GM18858 (cell line): ENCODE data around the gene CHN2.

Experiments
- ATAC-seq: cut with Tn5 transposase; IDR thresholded peaks from one replicate; pipeline ENCODE4 v1.9.1; 2021; ENCODE audit not compliant: unreplicated experiment

CHN2 gene

DNA sequence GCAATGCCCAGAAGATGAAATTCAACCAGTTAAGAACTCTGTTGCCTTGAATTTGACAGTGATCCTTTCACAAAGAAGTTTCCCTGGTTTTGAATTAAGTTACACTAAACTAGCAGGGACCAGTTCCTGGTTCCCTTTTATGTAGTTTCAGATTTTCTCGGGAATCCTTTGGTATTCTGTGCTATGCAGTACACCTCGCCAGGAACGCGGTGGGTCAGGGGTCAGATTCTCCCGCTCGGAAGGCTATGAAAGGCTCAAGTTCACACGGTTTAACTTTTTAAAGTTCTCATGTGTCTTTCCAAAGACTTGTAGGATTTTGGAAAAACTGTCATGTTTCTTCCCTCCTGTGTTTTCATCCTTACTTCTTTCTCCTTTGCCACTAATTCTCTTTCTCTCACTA, 264.4 kb downstream of the CHN2 start:
- no peak for ATAC-seq

DNA sequence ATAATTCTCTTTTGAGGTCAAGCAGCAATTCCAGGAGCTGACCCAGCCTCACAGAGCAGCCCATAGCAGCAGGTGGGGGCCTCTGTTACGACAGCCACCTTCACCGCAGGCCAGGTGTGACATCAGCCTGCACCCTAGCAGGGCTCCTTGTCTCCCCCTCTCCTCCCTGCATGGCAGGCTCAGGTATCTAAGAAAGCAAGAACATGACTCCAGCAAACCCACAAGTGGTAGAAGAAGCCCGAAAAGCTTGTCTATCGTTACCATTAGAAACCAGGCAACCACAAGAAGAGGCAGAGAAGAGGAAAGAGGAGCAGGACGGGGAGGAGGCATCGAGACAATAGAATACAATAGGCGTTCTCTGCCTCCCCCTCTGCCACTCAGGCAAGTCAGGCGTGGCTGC, 265.0 kb downstream of the CHN2 start:
- no peak for ATAC-seq

DNA sequence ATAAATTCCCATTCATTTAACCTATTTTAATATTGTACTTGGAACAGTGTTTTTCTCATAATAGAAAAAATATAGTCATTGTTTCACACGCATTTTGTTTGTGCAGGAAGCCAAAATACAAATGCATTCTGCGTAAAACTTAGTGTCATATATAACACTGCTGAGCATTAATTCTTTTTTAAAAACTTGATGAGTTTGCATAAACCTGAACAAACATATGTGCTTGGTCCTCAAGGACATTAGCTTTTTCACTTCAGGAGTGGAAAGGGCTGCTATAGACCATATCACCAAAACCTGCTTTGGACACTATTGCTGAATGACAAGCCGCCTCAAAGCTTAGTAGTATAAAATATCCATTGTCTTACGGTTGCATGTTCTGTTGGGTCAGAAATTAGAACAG, 267.4 kb downstream of the CHN2 start:
- ATAC-seq = no peak

DNA sequence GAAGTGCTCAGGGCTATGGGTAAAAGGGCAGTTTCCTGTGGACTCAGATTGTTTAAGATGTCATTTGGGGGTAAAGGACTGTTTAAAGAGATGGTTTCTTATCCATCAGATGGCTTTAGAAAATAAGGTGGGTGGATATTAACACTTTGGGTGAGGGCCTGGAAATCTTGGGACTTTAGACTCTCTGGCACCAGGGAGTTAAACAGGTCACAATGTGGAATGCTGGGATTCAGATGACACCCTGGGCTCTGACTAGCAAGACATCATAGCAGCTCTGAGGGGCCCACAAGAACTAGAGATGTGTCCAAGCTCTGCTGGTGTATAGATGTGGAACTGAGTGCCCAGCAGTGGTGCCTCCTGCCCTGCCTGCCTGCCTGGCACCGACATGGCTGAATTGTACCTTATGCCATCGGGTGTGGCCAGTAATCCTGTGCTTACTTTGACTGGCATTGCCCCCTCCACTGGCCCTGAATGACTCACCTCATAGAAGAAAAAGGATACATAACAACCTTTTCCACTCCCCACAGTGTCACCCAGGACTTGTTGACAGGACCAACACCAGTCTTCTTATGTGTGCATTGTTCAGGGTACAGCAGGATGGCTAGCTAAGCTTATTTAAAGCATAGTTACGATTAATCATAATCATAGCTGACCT, 269.1 kb downstream of the CHN2 start:
- ATAC-seq = no peak

DNA sequence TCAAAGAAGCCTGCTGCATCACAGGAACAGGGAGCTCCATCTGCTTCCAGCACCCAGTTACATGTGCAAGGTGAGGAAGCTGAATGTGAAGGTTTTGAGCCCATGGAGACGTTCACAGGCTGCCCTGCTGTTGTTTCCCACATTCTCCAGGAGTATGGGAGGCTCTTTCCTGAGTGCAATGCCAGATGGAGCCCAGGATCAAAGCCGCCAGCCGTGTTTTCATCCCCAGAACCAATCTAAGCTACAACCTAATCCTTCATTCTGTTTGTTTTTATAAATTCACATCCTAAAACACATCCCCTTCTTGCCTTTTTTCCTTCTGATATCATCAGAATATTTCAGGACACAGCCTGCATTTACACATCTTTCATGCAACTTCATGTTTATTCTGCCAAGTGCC, 270.2 kb downstream of the CHN2 start:
- no peak for ATAC-seq

DNA sequence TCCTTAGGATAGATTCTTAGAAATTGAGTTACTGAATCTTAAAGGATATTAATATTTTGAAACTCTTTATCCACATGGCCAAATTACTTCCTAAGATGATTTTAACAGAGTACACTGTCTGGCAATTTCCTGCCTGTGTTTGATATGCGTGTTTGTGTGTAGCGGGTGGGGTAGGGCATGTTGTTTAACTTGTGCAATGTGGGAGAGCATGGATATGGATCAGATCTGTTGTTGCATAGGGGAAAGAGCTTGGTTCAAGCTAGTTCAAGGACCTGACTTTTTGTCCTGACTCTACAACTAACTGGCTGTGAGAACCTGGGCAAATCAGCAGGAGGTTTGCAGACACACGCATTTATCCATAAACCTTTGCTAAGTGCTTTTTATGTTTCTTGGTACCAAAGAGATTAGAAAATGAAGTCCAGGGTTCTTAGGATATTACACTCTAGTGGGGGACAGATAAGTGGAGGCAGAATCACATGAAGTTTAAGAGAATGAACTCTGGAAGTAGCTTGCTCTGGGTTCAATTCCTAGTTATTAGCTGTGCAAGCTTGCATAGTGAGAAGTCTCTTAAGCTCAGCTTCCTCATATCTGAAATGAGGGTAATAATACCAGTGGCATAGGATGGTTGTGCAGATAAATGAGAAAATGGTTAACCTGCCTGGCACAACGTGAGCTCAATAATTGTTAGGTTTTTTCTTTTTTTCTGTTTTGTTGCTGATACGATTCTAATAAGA, 272.8 kb downstream of the CHN2 start:
- no peak for ATAC-seq

DNA sequence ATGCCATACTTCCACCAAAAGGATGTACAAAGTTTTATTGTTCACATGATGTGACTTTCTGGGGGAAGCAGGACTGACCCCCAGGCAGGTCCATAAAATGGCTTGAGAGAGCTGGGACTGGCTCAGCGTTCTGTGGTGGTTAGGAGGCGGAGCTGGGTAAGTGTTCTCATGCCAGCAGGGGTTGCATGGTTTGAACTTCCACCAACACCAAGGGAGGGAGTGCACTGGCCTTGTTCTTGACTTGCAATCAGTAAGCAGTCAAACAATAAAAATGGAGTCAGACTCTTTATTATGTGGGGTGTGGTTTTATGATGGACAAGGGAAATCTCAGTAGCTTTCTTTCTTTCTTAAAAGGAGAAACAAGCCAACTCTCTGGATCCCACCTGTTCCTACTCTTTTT, 273.6 kb downstream of the CHN2 start:
- no peak for ATAC-seq

DNA sequence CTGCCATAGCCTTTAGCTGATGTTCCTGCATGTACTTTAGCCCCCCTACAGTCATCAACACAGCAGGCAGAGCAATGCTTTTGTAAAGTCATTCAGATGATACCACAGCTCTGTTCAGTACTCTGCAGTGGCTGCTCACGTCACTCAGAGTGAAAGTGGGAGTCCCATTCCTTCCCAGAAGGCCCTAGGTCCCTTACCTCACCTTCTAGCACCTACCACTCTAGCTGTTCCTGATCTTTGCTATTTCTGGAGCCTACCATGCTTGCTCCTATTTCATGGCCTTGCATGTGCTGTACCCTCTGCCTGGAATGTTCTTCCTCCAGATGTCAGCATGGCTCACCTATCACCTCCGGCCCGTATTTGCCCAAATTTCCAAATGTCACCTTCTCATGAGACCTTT, 274.7 kb downstream of the CHN2 start:
- ATAC-seq = no peak

DNA sequence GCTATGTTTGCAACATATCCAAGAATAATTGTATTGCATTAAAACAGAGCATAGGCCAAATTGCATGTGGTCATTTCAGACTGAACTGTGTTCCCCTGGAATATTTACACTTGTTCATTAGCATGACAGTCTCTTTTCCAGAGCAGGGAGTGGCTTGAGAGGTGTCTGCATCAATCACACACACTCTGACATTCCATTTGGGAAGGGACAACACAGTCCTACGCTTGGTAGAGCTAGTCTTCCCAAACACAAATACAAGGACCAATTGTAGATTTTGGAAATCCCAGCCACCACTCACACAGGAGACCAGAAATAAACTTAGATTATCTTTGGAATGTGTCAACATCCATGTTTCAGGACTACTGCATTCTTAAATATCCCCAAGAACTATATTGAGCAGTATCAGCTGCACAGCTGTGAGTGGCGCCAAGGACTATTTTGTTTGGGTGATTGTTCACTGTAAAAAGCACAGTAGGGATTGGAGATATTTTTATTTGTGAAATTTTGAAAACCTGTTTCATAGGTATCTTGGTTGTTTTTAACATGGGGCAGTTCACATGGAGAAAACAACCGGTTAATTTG, 275.5 kb downstream of the CHN2 start:
- no peak for ATAC-seq

DNA sequence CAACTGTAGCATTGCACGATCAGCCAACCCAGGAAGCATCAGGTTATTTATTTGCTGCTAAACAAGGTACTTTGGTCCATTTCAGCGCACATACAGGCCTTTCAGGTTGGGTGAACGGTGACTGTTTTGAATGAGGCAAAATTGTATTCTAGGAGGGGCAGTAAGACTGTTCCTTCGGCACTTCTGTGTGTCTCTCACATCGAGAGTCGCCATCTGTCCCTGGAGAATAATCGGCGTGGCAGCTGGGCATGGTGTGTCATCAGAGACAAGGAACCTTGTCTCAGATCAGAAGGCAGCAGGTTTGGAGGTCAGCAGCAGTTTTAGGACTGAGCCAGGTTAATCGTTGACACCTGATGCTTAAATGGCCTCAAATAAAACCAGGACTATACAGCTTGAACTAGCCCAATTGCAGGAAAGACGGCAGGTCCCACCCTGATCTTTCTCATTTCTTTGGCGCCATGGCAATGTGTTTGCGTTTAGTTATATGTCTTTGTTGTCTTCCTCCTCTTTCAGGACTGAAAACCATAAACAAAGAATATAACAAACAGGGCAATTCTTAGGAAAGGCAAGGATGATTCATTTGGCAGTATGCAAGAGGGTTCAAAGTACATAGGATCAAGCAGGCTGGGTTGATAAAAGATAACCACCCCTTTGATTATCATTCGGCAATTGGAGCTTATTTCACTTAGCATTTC, 277.0 kb downstream of the CHN2 start:
- ATAC-seq = no peak

DNA sequence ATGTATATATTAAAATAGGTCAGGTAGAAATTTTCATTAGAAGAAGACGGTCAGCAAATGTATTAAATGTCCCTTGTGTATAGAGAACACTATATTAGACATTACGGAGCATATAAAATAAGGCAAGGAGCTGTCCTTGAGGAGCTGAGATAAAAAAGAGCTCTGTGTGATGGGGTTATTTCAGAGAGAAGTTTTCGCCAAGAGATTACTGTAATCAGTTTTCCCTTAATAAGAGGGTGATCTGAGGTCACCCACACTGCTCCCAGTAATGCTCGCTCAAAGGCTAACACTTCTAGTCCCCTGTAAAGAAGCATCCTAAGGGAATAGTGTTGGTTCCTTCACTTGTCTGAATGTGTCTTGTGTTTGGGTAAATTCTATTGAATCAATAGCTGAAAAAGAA, 282.3 kb downstream of the CHN2 start:
- ATAC-seq = no peak

DNA sequence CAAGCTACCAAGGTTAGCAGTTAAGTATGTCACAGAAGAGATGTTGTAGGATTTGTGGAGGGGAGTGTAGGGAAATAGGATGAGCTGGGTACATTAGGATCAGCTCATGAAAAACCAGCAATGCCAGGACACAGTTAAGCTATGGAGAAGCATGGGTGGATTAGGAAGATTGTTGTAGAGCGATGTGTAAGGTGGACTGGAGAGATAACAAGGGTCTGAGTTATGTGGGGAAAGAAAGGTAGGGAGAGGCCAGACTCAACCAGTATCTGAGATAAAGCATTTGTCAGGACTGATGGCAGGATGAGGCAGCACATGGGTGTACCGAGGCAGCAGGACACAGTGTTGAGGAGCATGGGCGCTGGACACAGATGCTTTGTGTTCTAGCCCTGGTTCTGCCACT, 283.7 kb downstream of the CHN2 start:
- ATAC-seq = no peak

DNA sequence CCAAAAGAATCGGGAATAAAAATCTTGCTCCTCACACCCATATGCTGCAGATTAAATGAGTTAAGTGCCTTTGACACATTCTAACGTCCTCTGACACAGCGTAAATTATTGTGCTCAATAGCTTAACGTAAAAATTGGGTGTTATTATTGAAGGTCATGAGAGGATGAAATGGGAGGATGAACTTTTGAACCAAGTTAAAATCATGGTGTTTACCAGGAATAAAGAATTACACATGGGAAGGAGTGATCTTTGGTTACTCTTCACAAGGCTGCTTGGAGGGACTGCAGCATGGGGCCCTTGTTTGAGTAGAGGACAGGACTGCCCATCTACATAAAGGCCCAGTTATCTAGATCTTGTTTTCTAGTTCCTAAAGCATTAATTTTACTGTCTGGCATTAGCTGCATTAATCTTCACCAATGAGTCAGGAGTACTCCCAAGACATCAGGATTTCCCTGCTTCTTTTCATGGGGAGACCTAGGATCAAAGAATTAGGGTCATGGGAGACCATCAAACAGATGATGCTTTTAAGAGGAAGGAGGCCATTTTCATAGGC, 284.2 kb downstream of the CHN2 start:
- ATAC-seq = no peak

DNA sequence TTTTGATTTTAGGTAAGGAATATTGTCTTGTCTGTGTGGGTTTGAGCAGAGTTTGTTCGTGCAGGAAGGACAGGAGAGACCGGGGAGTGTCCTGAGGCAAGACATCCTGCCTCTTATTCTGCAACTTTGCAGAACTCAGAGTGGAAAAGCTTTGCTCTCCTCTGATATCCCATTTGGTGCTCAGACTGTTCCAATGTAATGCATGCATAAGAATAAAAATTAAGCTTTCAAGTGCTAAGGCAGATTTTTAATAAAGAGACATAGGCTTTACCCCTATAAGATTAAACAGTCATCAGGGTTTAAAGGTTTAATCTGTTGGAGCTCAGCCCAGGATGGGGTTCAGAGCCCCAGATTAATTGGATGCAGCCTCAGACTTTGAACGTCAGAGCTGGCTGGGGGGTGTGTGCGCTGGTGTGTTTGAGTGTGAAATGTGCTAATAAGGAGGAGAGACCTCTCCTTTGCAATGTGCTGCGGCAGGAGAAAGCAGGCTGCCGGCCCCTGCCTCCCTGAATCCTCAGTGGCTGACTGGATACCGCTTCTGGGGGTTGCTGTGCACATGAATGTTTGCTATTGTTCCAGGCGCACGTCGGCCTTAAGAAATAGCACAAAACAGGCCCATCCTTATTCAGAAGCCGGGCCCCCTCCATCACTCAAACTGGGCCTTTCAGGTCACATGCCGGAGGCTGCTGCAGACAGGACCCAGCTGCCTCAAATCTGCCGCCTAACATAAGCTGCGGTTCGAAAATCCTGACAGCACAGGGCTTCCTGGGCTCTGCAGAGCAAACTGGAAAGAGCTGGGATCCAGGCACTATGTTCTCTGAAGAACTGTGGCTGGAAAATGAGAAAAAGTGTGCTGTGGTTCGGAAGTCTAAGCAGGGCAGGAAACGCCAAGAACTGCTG, 285.0 kb downstream of the CHN2 start:
- no peak for ATAC-seq

DNA sequence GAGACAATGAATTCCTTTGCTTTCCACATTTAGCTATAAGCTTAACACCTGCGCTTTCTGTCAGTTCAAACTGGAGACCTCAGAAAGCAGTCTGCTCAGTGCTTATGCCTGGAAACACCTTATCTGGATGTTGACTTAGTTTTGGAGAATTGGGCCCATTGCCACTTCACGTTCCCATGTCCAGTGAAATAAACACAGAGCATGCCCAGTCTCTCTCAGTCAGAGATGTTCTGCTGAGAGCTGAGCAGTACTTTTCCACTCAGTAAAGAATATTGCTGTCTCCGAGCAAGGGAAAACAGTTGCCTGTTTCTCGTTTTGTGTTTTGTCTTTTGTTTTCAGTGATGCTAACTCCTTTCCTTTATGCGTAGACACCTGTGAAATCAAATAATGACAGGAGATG, 285.9 kb downstream of the CHN2 start:
- no peak for ATAC-seq

DNA sequence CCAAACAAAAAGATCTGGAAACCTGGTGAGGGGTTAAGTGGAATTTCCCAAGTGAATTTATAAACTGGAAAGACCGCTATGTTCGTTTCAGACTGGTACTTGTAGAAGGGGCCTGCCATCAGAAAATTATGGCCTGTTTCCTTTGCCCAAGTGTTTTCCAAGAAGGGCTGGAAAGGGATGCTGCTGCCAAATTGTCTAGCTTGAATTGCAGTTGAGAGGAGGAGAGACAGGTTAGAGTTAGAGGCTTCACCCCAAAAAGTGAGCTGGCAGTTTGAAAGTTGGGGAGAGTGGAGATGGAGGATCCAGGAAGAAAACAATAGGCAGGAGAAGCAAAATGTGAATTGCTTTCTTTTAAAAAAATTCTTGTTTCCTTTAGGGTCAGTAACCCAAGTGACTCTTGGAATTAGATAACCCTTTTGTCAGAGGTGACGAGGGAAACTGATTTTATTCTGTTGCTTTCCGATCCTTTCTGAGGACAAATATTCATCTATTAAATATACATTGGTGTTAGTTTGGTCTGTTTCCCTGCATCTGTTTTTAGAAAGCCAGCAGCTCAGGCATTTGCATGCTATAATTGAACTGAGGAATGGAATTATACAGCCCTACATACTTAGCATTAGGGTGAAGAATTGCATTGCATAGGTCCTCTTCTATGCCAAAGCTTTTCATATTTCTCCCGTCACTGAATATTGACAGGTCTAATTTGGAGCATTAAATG, 286.5 kb downstream of the CHN2 start:
- no peak for ATAC-seq

DNA sequence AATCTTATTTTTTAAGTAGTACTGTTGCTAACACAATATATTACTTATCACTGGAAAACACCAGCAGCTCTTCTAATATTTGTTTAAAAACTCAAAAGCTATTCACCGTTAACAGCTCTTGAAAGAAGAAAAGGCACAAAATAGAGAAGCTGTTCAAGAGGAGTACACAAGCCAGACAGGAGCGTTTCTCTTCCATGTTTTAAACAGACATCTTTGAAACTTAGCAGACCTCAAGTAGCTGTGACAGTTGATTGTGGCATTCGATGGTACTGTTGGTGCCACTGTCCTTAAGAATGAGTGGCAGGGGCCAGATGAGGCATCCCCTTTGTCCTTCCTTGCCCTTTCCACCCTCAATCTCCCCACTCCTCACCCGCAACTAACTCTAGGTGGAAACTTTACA, 287.5 kb downstream of the CHN2 start:
- no peak for ATAC-seq

DNA sequence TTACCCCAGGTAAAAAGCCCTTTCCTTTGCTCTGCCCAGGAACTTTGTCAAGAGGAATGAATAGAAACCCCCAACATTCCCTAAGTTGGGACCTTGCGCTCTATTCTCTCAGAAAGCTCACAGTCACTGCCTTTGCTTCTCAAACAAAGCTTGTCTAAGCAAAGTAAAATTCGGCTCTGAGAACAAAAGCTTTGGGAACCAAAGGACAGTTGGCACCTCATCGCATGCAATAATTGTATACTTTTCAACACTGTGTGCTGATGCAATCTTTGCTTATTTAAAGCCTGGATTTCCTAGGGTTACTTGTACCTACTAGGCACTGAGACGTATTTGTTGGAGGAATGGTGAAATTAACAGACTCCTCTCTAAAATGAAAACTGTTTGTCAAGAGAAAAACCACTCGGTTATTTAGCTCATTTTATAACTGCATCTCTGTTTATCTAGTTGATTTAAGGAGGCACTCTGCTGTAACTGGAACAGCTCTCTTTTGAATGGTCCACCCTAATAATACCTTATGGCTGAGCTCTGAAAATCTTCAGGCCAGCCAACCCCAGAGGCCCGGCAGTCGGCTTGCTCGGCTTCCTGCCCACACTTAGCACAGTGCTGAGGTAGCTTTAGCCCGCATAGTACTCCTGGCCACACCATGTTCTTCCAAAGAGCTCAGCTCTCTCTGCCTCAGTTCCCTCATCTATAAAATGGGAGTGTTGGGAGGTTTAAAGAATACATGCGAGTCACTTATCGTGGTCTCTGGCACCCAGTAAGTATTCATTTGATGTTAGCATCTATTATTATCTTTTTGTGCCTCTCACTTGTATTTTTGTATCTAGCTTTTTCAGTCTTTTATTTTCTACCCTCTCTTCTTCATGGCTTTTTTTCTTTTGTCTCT, 288.9 kb downstream of the CHN2 start:
- ATAC-seq = no peak

DNA sequence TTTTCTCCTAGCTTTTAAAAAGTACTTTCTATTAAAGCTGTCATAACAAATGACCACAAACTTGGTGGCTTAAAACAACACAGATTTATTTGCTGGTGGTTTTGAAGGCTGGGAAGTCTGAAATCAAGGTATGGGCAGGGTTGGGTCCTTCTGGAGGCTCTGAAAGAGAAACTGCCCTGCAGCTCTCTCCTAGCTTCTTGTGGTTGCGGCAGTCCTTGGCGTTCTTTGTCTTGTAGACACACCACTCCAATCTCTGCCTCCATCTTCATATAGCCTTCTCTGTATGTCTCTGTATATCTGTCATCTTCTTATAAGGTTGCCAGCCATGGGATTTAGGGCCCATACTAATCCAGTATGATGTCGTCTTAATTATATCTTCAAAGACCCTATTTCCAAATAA, 289.7 kb downstream of the CHN2 start:
- ATAC-seq = no peak
